Sigmoid colon (tissue), 7 donors: ENCODE results near the gene TIGD7. TPM values are rescaled to one million over a fixed set of nuclear protein-coding genes. Genes with fewer than 3 reads are reported as not detected.

Experiments used
- DNase-seq: peaks from one replicate; pipeline ENCODE4 v3.0.0-alpha.2; 2019
- H3K27ac ChIP-seq, 4 donors: fragments of 200-600 bp; sonication (generic); one replicate each; pipeline ENCODE4 v1.5.1; 2016 to 2019; ENCODE audit warnings: mild to moderate bottlenecking in 1 of 4
- H3K27me3 ChIP-seq, 3 donors: fragments of 200-600 bp; sonication (generic); one replicate each; pipeline ENCODE4 v1.5.1; 2019; ENCODE audit warnings: mild to moderate bottlenecking in 1 of 3
- H3K36me3 ChIP-seq, 4 donors: fragments of 200-600 bp; sonication (generic); one replicate each; pipeline ENCODE4 v1.5.1; 2016 to 2019
- H3K4me1 ChIP-seq, 4 donors: fragments of 200-600 bp; sonication (generic); one replicate each; pipeline ENCODE4 v1.5.1; 2017 to 2019
- H3K4me3 ChIP-seq, 4 donors: fragments of 200-600 bp; sonication (generic); one replicate each; pipeline ENCODE4 v1.5.1; 2017 to 2019; ENCODE audit warnings: mild to moderate bottlenecking in 2 of 4, moderate library complexity in 1 of 4
- H3K9me3 ChIP-seq, 4 donors: fragments of 200-600 bp in 3 of 4; sonication (generic) in 3 of 4; one replicate each; pipeline versions ENCODE4 v1.5.1 to v1.6.1; 2013 to 2019
- EP300 ChIP-seq, 4 donors: sonication (generic); formaldehyde crosslinking; IDR thresholded peaks; one replicate each; pipeline ENCODE4 v1.6.1; 2017; ENCODE audit warnings: antibody characterized with exemption in 4 of 4
- POLR2A ChIP-seq, 2 donors: fragments of 450-650 bp; IDR thresholded peaks; one replicate each; pipeline ENCODE4 v1.6.1; 2016; ENCODE audit warnings: antibody characterized with exemption in 2 of 2, mild to moderate bottlenecking in 2 of 2, moderate library complexity in 2 of 2
- POLR2AphosphoS5 ChIP-seq, 4 donors: sonication (generic); formaldehyde crosslinking; IDR thresholded peaks; one replicate each; pipeline ENCODE4 v1.6.1; 2017; ENCODE audit warnings: antibody characterized with exemption in 4 of 4
- WGBS, 2 donors: extraction: QIAGEN DNeasy Blood & Tissue Kit; methylation state at CpG; one replicate each; pipeline ENCODE4 v1.1.7; 2013; 5-methylcytosine and 5-hydroxymethylcytosine counted together
- intact Hi-C: fragments of 100-400 bp; cut with DNase I; formaldehyde crosslinking; loops from one replicate; pipeline ENCODE4 v1.15.1; 2023
- polyA plus RNA-seq, 3 donors: library from polyadenylated mRNA; stranded (reverse); fragments of 200-250 nt; gene quantifications; one replicate each; pipeline ENCODE4 v1.2.3, GENCODE V29; 2013
- total RNA-seq, 4 donors: library from RNA; depleted of rRNA; stranded (reverse); fragments of >200 nt; gene quantifications; one replicate each; pipeline ENCODE4 v1.1.0, GENCODE V29; 2016
- TF ChIP-seq, protein P1 (sequence below), 4 experiments: fragments of 450-650 bp in 3 of 4; fragments of 200-600 bp in 1 of 4; IDR thresholded peaks; one replicate each; pipeline ENCODE4 v1.5.1; 2016 to 2019; ENCODE audit warnings: antibody characterized with exemption in 4 of 4, mild to moderate bottlenecking in 3 of 4, moderate library complexity in 2 of 4
- donor health status: healthy with polysubstance abuse.
- donor health status: Bipolar disorder and iron deficiency.
- donor health status: healthy.

The TIGD7 gene
- total and polyA plus RNA-seq, 7 donors: 1.2 to 12.8 (median 4.2) TPM

DNA sequence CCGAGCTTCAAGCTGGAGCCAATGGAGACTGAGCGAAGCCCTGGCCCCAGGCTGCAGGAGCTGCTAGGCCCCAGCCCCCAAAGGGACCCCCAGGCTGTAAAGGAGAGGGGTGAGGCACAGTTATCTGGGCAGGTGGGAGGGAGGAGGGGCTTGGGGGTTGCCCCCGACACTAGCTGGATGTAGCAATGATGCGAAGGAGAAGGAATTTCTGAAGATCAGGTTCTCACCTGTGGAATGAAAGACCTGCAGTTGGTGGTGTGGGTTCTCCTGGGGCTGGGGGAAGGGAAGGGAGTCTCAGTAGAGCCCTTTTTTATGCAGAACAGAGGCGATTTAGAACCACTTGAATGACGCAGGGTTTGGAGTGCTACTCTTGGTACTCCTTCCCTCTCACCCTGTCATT lies 20.1 kb downstream of the TIGD7 start:
- no peak for DNase-seq
- peaks cover 0 to 37% (median 29%) of the 10 kb centered on the region in 4 donors for H3K4me1 ChIP-seq
- peaks cover 13 to 25% (median 17%) of the 10 kb centered on the region in 4 donors for H3K9me3 ChIP-seq
- H3K36me3 ChIP-seq: peaks cover 20 to 47% (median 39%) of the 10 kb centered on the region in 4 donors
- no peaks in the 10 kb centered on the region for H3K27me3 ChIP-seq
- intact Hi-C loops: loop anchor here (2.0 kb wide), 1 partner anchor 14 kb away; no protein-coding TSS in a partner anchor
- H3K27ac ChIP-seq: no peak overlapping the region
- WGBS, 2 donors: 92 to 98% methylated on average over 6 of the region's 6 CpGs
- H3K4me3 ChIP-seq: peak overlapping the region in 2 of 4 donors; percentile 96 to 97
- TF ChIP-seq POLR2AphosphoS5 (IDR thresholded peaks at IDR 0.05) (no peak), EP300 (IDR thresholded peaks at IDR 0.05) (no peak), POLR2A (IDR thresholded peaks at IDR 0.05) (no peak)
- TF ChIP-seq, protein P1, sequence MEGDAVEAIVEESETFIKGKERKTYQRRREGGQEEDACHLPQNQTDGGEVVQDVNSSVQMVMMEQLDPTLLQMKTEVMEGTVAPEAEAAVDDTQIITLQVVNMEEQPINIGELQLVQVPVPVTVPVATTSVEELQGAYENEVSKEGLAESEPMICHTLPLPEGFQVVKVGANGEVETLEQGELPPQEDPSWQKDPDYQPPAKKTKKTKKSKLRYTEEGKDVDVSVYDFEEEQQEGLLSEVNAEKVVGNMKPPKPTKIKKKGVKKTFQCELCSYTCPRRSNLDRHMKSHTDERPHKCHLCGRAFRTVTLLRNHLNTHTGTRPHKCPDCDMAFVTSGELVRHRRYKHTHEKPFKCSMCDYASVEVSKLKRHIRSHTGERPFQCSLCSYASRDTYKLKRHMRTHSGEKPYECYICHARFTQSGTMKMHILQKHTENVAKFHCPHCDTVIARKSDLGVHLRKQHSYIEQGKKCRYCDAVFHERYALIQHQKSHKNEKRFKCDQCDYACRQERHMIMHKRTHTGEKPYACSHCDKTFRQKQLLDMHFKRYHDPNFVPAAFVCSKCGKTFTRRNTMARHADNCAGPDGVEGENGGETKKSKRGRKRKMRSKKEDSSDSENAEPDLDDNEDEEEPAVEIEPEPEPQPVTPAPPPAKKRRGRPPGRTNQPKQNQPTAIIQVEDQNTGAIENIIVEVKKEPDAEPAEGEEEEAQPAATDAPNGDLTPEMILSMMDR (IDR thresholded peaks at IDR 0.05): no peak

GRCh38 chr16:3283543-3284447 lies 21.4 kb downstream of the TIGD7 start:
- WGBS, 2 donors: 5 to 11% methylated on average over 56 of the region's 56 CpGs

GRCh38 chr16:3282730-3283542 lies 22.3 kb downstream of the TIGD7 start, which contains the start of gene ZNF263:
Gene ZNF263, plus strand, starts transcription at chr16:3283491. Its CDS starts 328 bp downstream, at chr16:3283819.
- peak within 1 kb of the TSS; percentile 68 to 99 (median 96) for H3K4me3 ChIP-seq
- TF ChIP-seq EP300 (IDR thresholded peaks at IDR 0.05): peak in 1 of 4 donors; percentile 28
- TF ChIP-seq, protein P1 (IDR thresholded peaks at IDR 0.05): no peak
- peak in 3 of 4 donors; percentile 79 to 87 (median 83) for TF ChIP-seq POLR2AphosphoS5 (IDR thresholded peaks at IDR 0.05)
- peak; percentile 23 to 68 for TF ChIP-seq POLR2A (IDR thresholded peaks at IDR 0.05)
- H3K27me3 ChIP-seq: no peaks in the 10 kb centered on the region
- 0% methylated on average over 72 of the region's 72 CpGs for WGBS, 2 donors
- H3K9me3 ChIP-seq: peaks cover 0 to 6% (median 0%) of the 10 kb centered on the region in 4 donors
- H3K36me3 ChIP-seq: peaks cover 0 to 25% (median 17%) of the 10 kb centered on the region in 4 donors
- peak within 1 kb of the TSS; percentile 94 to 100 (median 99) for H3K27ac ChIP-seq
- DNase-seq: peak; percentile 98
- intact Hi-C loops: loop anchor here (1.0 to 5.0 kb wide), 8 partner anchors 19 to 262 kb away; partner anchors contain the start of genes CLUAP1, TIGD7, TNFRSF12A and ZNF200
- H3K4me1 ChIP-seq: peaks cover 0 to 37% (median 29%) of the 10 kb centered on the region in 4 donors

More at GRCh38 chr16:3283543-3284447, 21.4 kb downstream of the TIGD7 start:
- peak; percentile 71 for DNase-seq
- H3K27me3 ChIP-seq: no peaks in the 10 kb centered on the region
- peaks cover 0 to 37% (median 29%) of the 10 kb centered on the region in 4 donors for H3K4me1 ChIP-seq
- peaks cover 7 to 34% (median 25%) of the 10 kb centered on the region in 4 donors for H3K36me3 ChIP-seq
- no peak for TF ChIP-seq POLR2A (IDR thresholded peaks at IDR 0.05)
- no peak for TF ChIP-seq POLR2AphosphoS5 (IDR thresholded peaks at IDR 0.05)
- TF ChIP-seq EP300 (IDR thresholded peaks at IDR 0.05): no peak
- TF ChIP-seq, protein P1 (IDR thresholded peaks at IDR 0.05): no peak
- intact Hi-C loops: loop anchor here (1.0 to 5.0 kb wide), 7 partner anchors 15 to 263 kb away; partner anchors contain the start of genes CLUAP1, TIGD7, TNFRSF12A and ZNF200
- H3K27ac ChIP-seq: peak overlapping the region; percentile 94 to 100 (median 99)
- H3K9me3 ChIP-seq: peaks cover 0 to 12% (median 5%) of the 10 kb centered on the region in 4 donors
- H3K4me3 ChIP-seq: peak overlapping the region; percentile 68 to 99 (median 96)

- no peak for DNase-seq
These were observed 23.0 kb downstream of the TIGD7 start for GRCh38 chr16:3282103-3282729.

More at GRCh38 chr16:3282103-3282729, 23.0 kb downstream of the TIGD7 start:
- H3K4me1 ChIP-seq: peaks cover 0 to 37% (median 29%) of the 10 kb centered on the region in 4 donors
- no peaks in the 10 kb centered on the region for H3K27me3 ChIP-seq
- TF ChIP-seq, protein P1 (IDR thresholded peaks at IDR 0.05): no peak
- TF ChIP-seq POLR2A (IDR thresholded peaks at IDR 0.05): no peak
- TF ChIP-seq POLR2AphosphoS5 (IDR thresholded peaks at IDR 0.05): no peak
- no peak for TF ChIP-seq EP300 (IDR thresholded peaks at IDR 0.05)
- H3K9me3 ChIP-seq: peaks cover 0 to 6% (median 0%) of the 10 kb centered on the region in 4 donors
- H3K4me3 ChIP-seq: peak overlapping the region; percentile 68 to 99 (median 96)
- 11 to 16% methylated on average over 29 of the region's 29 CpGs for WGBS, 2 donors
- intact Hi-C loops: loop anchor here (1.0 to 5.0 kb wide), 6 partner anchors 18 to 261 kb away; partner anchors contain the start of genes CLUAP1 and TNFRSF12A
- H3K27ac ChIP-seq: peak overlapping the region; percentile 94 to 100 (median 99)
- H3K36me3 ChIP-seq: peaks cover 0 to 18% (median 12%) of the 10 kb centered on the region in 4 donors
